GM19467 (cell line): ENCODE measurements around the gene B4GALT1.
"Not testable (repeated sequence)": the region's sequence is repeated elsewhere in the genome, so short reads cannot be mapped to it uniquely, and the experiment has no call there.

ENCODE experiments used
- ATAC-seq: cut with Tn5 transposase; IDR thresholded peaks from one replicate; pipeline ENCODE4 v1.9.1; 2021; ENCODE audit warnings: mild to moderate bottlenecking, moderate library complexity; ENCODE audit not compliant: unreplicated experiment

The B4GALT1 gene

GRCh38 chr9:33106372-33106771 is 60.8 kb downstream of the B4GALT1 start:
- ATAC-seq, result no peak

- no peak for ATAC-seq
Measured at GRCh38 chr9:33105959-33106358, 61.2 kb downstream of the B4GALT1 start.

- ATAC-seq, result no peak
Measured at GRCh38 chr9:33105504-33105903, 61.6 kb downstream of the B4GALT1 start.

GRCh38 chr9:33104401-33104800 is 62.7 kb downstream of the B4GALT1 start:
- ATAC-seq, result no peak

- no peak for ATAC-seq
Measured at GRCh38 chr9:33103501-33104281, 63.4 kb downstream of the B4GALT1 start.

- no peak for ATAC-seq
Measured at GRCh38 chr9:33102551-33103210, 64.5 kb downstream of the B4GALT1 start.

GRCh38 chr9:33101104-33101951 is 65.8 kb downstream of the B4GALT1 start:
- no peak for ATAC-seq

GRCh38 chr9:33099754-33100153 is 67.4 kb downstream of the B4GALT1 start:
- ATAC-seq, result no peak

GRCh38 chr9:33097192-33097591 is 69.9 kb downstream of the B4GALT1 start:
- no peak for ATAC-seq

- ATAC-seq, result no peak
Measured at GRCh38 chr9:33092634-33093033, 74.5 kb downstream of the B4GALT1 start.

GRCh38 chr9:33085672-33086071 is 81.5 kb downstream of the B4GALT1 start:
- not testable (repeated sequence) for ATAC-seq

- ATAC-seq, result no peak
Measured at GRCh38 chr9:33082538-33083326, 84.4 kb downstream of the B4GALT1 start.

- no peak for ATAC-seq
Measured at GRCh38 chr9:33082128-33082527, 85.0 kb downstream of the B4GALT1 start.

GRCh38 chr9:33081128-33081851 is 85.8 kb downstream of the B4GALT1 start:
- no peak for ATAC-seq

- ATAC-seq, result no peak
Measured at GRCh38 chr9:33080534-33080933, 86.6 kb downstream of the B4GALT1 start.

- peak; percentile 99 for ATAC-seq
Measured at GRCh38 chr9:33076046-33077004, 90.8 kb downstream of the B4GALT1 start, which contains the start of gene SMU1. Gene SMU1, minus strand, starts transcription at chr9:33076674. Its CDS starts 66 bp downstream, at chr9:33076608.

GRCh38 chr9:33068991-33069390 is 98.1 kb downstream of the B4GALT1 start:
- no peak for ATAC-seq

- ATAC-seq, result peak; percentile 59
Measured at GRCh38 chr9:33065157-33066076, 101.7 kb downstream of the B4GALT1 start.
